K562 (cell line): ENCODE data around the gene GTF3C1. TPM values are rescaled to one million over a fixed set of nuclear protein-coding genes. Genes with fewer than 3 reads are reported as not detected.

Experiments
- ATAC-seq: fragments of 200-7000 bp; cut with Tn5 transposase; 3 replicates; pipeline ENCODE4 v1.9.1; 2020; ENCODE audit warnings: moderate library complexity
- BruUV-seq: library from RNA; stranded (reverse); fragments of 400-500 nt; replicated peaks from 2 replicates; lab custom pipeline; 2021; lab: Mats Ljungman, UMichigan
- CTCF ChIA-PET: fragments of 300-600 bp; formaldehyde crosslinking; extraction: SDS; loops from one replicate; lab custom pipeline; 2021; ENCODE audit warnings: low intra/inter-chr PET ratio; lab: Yijun Ruan, JAX
- POLR2A ChIA-PET: fragments of 300-600, 350-650 bp; sonication (Branson Sonifier 250); formaldehyde crosslinking; extraction: SDS; loops from one replicate; lab custom pipeline; 2021; ENCODE audit warnings: antibody characterized with exemption, inconsistent platforms; lab: Yijun Ruan, JAX
- DNase-seq, 4 experiments: peaks; one replicate each; pipeline versions ENCODE4 v3.0.0 to v3.0.0-alpha.2; 2011 to 2018; ENCODE audit warnings: low spot score in 3 of 4, mixed read lengths in 3 of 4; ENCODE audit errors: extremely low read depth in 1 of 4
- FAIRE-seq: peaks from 2 replicates; lab custom pipeline; 2011; peaks lifted over from hg19 to GRCh38; lab: Jason Lieb, UNC
- H2AFZ ChIP-seq: 2 replicates; pipeline ENCODE4 v1.6.0; 2011; ENCODE audit warnings: low read depth, low read length, control low read depth, inconsistent platforms
- H3K27ac ChIP-seq: fragments of 200-600 bp; 3 replicates; pipeline ENCODE4 v1.8.0; 2011; ENCODE audit warnings: low read depth, mild to moderate bottlenecking, control low read depth, inconsistent platforms, low read length, moderate library complexity, mixed read lengths; ENCODE audit errors: extremely low read depth
- H3K27me3 ChIP-seq, 2 experiments: fragments of 300-600 bp in 1 of 2; 2 replicates in 1 of 2; 3 replicates in 1 of 2; pipeline versions ENCODE4 v1.6.0 to v1.8.0; 2011; ENCODE audit warnings: inconsistent platforms in 2 of 2, low read length in 2 of 2, mild to moderate bottlenecking in 1 of 2, mixed read lengths in 1 of 2, moderate library complexity in 1 of 2; ENCODE audit not compliant: control insufficient read depth in 2 of 2, insufficient read depth in 2 of 2
- H3K36me3 ChIP-seq: fragments of 300-600 bp; 3 replicates; pipeline ENCODE4 v1.8.0; 2011; ENCODE audit warnings: mild to moderate bottlenecking, low read length, inconsistent platforms; ENCODE audit not compliant: control insufficient read depth, insufficient read depth
- H3K4me1 ChIP-seq, 2 experiments: fragments of 200-600 bp in 1 of 2; replicated peaks in 1 of 2; 2 replicates in 1 of 2; 3 replicates in 1 of 2; pipeline versions ENCODE4 v1.5.1 to v1.8.0; 2011; ENCODE audit warnings: inconsistent platforms in 2 of 2, low read length in 2 of 2, mild to moderate bottlenecking in 1 of 2, mixed read lengths in 1 of 2, moderate library complexity in 1 of 2; ENCODE audit not compliant: control insufficient read depth in 2 of 2, insufficient read depth in 2 of 2
- H3K4me2 ChIP-seq: 2 replicates; pipeline ENCODE4 v1.6.1; 2011; ENCODE audit warnings: low read length, control low read depth, inconsistent platforms, mixed read lengths; ENCODE audit not compliant: insufficient read depth
- H3K4me3 ChIP-seq: fragments of 200-600 bp; sonication (generic), shearing (Covaris generic); 2 replicates; pipeline ENCODE4 v1.5.1; 2016; ENCODE audit warnings: control low read depth, inconsistent platforms
- H3K79me2 ChIP-seq: fragments of 200-600 bp; 3 replicates; pipeline ENCODE4 v1.8.0; 2011; ENCODE audit warnings: low read length, inconsistent platforms; ENCODE audit not compliant: control insufficient read depth, insufficient read depth
- H3K9ac ChIP-seq, 2 experiments: 2 replicates each; pipeline versions ENCODE4 v1.6.0 to v1.6.1; 2011; ENCODE audit warnings: low read depth in 2 of 2, low read length in 2 of 2, control low read depth in 1 of 2, inconsistent platforms in 1 of 2, mild to moderate bottlenecking in 1 of 2, mixed read lengths in 1 of 2; ENCODE audit not compliant: insufficient read depth in 1 of 2
- H3K9me1 ChIP-seq: one replicate; pipeline ENCODE4 v1.6.0; 2011; ENCODE audit warnings: inconsistent platforms, mild to moderate bottlenecking, low read length, moderate library complexity; ENCODE audit not compliant: control insufficient read depth, insufficient read depth
- H3K9me3 ChIP-seq: replicated peaks from 2 replicates; pipeline ENCODE4 v1.5.1; 2011; ENCODE audit warnings: low read depth, low read length, inconsistent platforms; ENCODE audit not compliant: control insufficient read depth, insufficient read depth
- H4K20me1 ChIP-seq: replicated peaks from 2 replicates; pipeline ENCODE4 v1.6.1; 2011; ENCODE audit warnings: low read length, inconsistent platforms, mixed read lengths; ENCODE audit not compliant: control insufficient read depth, insufficient read depth
- CBX3 ChIP-seq, 2 experiments: IDR thresholded peaks; 1 replicate in 1 of 2; 2 replicates in 1 of 2; pipeline ENCODE4 v1.6.1; 2012; ENCODE audit warnings: inconsistent platforms in 2 of 2, low read length in 2 of 2, borderline replicate concordance in 1 of 2, control low read depth in 1 of 2
- CCAR2 ChIP-seq: fragments of 200-400 bp; formaldehyde crosslinking; IDR thresholded peaks from 2 replicates; pipeline ENCODE4 v1.6.1; 2017; ENCODE audit warnings: mild to moderate bottlenecking, low read depth, low read length
- NUFIP1 ChIP-seq: fragments of 450-650 bp; IDR thresholded peaks from 2 replicates; pipeline ENCODE4 v1.6.1; 2018; ENCODE audit not compliant: partially characterized antibody
- PHB ChIP-seq: fragments of 250-450 bp; sonication (Bioruptor Pico); IDR thresholded peaks from 2 replicates; pipeline ENCODE4 v1.5.0; 2021
- ZNF165 ChIP-seq: fragments of 250-450 bp; sonication (Bioruptor Pico); IDR thresholded peaks from 2 replicates; pipeline ENCODE4 v1.4.0; 2020; ENCODE audit warnings: borderline replicate concordance
- ZNF408 ChIP-seq: fragments of 250-450 bp; sonication (Bioruptor Pico); IDR thresholded peaks from 2 replicates; pipeline ENCODE4 v1.4.0; 2020; ENCODE audit warnings: low read depth, mild to moderate bottlenecking, moderate library complexity
- WGBS: fragments of 100-300 bp; shearing (Covaris generic); methylation state at CpG from one replicate; pipeline ENCODE4 v1.1.6; 2016; ENCODE audit warnings: low coverage, mixed read lengths; ENCODE audit not compliant: insufficient coverage; ENCODE audit errors: missing lambda C conversion rate; 5-methylcytosine and 5-hydroxymethylcytosine counted together
- in situ Hi-C: fragments of 300-500 bp; cut with MboI; formaldehyde crosslinking; loops from 4 replicates; pipeline ENCODE4 v1.15.0; 2018; ENCODE audit warnings: inconsistent platforms, mixed read lengths
- intact Hi-C: fragments of 100-400 bp; cut with micrococcal nuclease; formaldehyde crosslinking; loops from 2 replicates; pipeline ENCODE4 v1.14.2; 2022
- polyA plus RNA-seq, 8 experiments: library from polyadenylated mRNA; depleted of rRNA in 4 of 8; stranded (reverse) in 5 of 8; unstranded in 3 of 8; fragments of >200 nt; fragmentation: Nextera tagmentation in 2 of 8; fragmentation: Illumina TruSeq in 1 of 8; extraction: Ambion mirVana in 2 of 8; extraction: Trizol in 1 of 8; gene quantifications; 2 replicates each; pipeline versions ENCODE4 v1.2.1 to v1.2.3, GENCODE V29; 2011 to 2014; ENCODE audit warnings: inconsistent platforms in 1 of 8, missing spikeins in 1 of 8
- total RNA-seq, 7 experiments: library from RNA; depleted of rRNA in 6 of 7; stranded (reverse); fragments of >200 nt in 6 of 7; fragmentation: Illumina TruSeq in 2 of 7; extraction: Trizol in 2 of 7; gene quantifications; 2 replicates each; pipeline versions ENCODE4 v1.2.1 to v1.2.3, GENCODE V29; 2011 to 2021; ENCODE audit warnings: low replicate concordance in 1 of 7
- TF ChIP-seq, protein P1 (sequence below): sonication (generic); formaldehyde crosslinking; IDR thresholded peaks from 2 replicates; pipeline ENCODE4 v1.9.0; 2022; ENCODE audit warnings: mild to moderate bottlenecking, missing genetic modification reagents
- TF ChIP-seq, protein P2 (sequence below): fragments of 250-450 bp; sonication (Bioruptor Pico); IDR thresholded peaks from 2 replicates; pipeline ENCODE4 v1.5.0; 2021; ENCODE audit warnings: mild to moderate bottlenecking, borderline replicate concordance
- TF ChIP-seq, protein P3 (sequence below): fragments of 450-650 bp; formaldehyde crosslinking; IDR thresholded peaks from 2 replicates; pipeline ENCODE4 v1.4.0; 2020; ENCODE audit warnings: mild to moderate bottlenecking
- TF ChIP-seq, protein P4 (sequence below), 2 experiments: fragments of 450-650 bp; IDR thresholded peaks; 2 replicates each; pipeline ENCODE4 v1.6.1; 2016; ENCODE audit warnings: mild to moderate bottlenecking in 2 of 2, borderline replicate concordance in 1 of 2, low read depth in 1 of 2, moderate library complexity in 1 of 2

GTF3C1 gene
- total and polyA plus RNA-seq, 9 of the 15 experiments (the other 6 are each of a cell fraction or from before 2014, with no cell fraction given), result 0.72 to 63.6 (median 30.9) TPM

DNA sequence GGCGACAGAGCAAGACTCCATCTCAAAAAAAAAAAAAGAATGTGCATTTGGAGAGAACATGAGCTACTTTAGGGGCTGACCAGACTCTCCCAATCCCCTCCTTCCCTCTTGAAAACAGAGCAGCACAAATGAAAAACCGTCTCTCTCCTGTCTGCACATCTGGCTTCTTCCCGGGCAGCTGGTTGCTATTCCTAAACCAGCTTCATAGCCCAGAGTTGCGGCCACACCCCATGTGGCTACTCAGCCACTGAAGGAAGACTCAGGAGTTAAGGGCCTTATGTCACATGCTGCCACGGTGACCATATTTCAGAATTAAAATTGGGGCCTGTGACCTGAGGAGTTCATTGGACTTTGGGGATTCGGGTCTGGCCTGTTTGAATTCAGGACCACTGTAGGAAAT is 48.5 kb upstream of the GTF3C1 start:
- FAIRE-seq (no peak), ATAC-seq (no peak), DNase-seq (no peak)
- Histone ChIP-seq H3K9ac (no peak overlapping the region), H3K4me3 (no peak overlapping the region), H3K9me1 (no peaks in the 10 kb centered on the region), H3K27me3 (no peaks in the 10 kb centered on the region), H3K4me1 (peaks cover 0 to 7% of the 10 kb centered on the region in 2 experiments; a peak in 3 of 5 replicates), H3K79me2 (no peaks in the 10 kb centered on the region), H3K27ac (no peak overlapping the region), H4K20me1 (no peaks in the 10 kb centered on the region), H3K4me2 (no peak overlapping the region), H3K36me3 (no peaks in the 10 kb centered on the region), H2AFZ (no peak overlapping the region), H3K9me3 (no peaks in the 10 kb centered on the region)
- POLR2A ChIA-PET, result interaction anchor here (0.8 kb wide), 1 partner anchor 34 kb away, joined by 3 read pairs; no protein-coding TSS in a partner anchor
- CTCF ChIA-PET, result no interaction called here
- in situ Hi-C loops (no loop called here), intact Hi-C loops (no loop called here)
- BruUV-seq, result no TSS peak
- WGBS, result 65% methylated on average over 5 of the region's 6 CpGs
- TF ChIP-seq CBX3 (IDR thresholded peaks at IDR 0.05; ENCODE audit: borderline replicate concordance in 1 of 2, low read length in 2 of 2) (no peak), PHB (CRISPR knock-in tag) (no peak), ZNF408 (CRISPR knock-in tag) (no peak), CCAR2 (no peak), ZNF165 (CRISPR knock-in tag) (no peak), NUFIP1 (no peak)
- TF ChIP-seq, protein P1, sequence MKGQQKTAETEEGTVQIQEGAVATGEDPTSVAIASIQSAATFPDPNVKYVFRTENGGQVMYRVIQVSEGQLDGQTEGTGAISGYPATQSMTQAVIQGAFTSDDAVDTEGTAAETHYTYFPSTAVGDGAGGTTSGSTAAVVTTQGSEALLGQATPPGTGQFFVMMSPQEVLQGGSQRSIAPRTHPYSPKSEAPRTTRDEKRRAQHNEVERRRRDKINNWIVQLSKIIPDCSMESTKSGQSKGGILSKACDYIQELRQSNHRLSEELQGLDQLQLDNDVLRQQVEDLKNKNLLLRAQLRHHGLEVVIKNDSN, result no peak
- TF ChIP-seq, protein P2, sequence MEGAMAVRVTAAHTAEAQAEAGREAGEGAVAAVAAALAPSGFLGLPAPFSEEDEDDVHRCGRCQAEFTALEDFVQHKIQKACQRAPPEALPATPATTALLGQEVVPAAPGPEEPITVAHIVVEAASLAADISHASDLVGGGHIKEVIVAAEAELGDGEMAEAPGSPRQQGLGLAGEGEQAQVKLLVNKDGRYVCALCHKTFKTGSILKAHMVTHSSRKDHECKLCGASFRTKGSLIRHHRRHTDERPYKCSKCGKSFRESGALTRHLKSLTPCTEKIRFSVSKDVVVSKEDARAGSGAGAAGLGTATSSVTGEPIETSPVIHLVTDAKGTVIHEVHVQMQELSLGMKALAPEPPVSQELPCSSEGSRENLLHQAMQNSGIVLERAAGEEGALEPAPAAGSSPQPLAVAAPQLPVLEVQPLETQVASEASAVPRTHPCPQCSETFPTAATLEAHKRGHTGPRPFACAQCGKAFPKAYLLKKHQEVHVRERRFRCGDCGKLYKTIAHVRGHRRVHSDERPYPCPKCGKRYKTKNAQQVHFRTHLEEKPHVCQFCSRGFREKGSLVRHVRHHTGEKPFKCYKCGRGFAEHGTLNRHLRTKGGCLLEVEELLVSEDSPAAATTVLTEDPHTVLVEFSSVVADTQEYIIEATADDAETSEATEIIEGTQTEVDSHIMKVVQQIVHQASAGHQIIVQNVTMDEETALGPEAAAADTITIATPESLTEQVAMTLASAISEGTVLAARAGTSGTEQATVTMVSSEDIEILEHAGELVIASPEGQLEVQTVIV (CRISPR knock-in tag), result no peak
- TF ChIP-seq, protein P3, sequence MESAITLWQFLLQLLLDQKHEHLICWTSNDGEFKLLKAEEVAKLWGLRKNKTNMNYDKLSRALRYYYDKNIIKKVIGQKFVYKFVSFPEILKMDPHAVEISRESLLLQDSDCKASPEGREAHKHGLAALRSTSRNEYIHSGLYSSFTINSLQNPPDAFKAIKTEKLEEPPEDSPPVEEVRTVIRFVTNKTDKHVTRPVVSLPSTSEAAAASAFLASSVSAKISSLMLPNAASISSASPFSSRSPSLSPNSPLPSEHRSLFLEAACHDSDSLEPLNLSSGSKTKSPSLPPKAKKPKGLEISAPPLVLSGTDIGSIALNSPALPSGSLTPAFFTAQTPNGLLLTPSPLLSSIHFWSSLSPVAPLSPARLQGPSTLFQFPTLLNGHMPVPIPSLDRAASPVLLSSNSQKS (CRISPR knock-in tag), result no peak
- TF ChIP-seq, protein P4, sequence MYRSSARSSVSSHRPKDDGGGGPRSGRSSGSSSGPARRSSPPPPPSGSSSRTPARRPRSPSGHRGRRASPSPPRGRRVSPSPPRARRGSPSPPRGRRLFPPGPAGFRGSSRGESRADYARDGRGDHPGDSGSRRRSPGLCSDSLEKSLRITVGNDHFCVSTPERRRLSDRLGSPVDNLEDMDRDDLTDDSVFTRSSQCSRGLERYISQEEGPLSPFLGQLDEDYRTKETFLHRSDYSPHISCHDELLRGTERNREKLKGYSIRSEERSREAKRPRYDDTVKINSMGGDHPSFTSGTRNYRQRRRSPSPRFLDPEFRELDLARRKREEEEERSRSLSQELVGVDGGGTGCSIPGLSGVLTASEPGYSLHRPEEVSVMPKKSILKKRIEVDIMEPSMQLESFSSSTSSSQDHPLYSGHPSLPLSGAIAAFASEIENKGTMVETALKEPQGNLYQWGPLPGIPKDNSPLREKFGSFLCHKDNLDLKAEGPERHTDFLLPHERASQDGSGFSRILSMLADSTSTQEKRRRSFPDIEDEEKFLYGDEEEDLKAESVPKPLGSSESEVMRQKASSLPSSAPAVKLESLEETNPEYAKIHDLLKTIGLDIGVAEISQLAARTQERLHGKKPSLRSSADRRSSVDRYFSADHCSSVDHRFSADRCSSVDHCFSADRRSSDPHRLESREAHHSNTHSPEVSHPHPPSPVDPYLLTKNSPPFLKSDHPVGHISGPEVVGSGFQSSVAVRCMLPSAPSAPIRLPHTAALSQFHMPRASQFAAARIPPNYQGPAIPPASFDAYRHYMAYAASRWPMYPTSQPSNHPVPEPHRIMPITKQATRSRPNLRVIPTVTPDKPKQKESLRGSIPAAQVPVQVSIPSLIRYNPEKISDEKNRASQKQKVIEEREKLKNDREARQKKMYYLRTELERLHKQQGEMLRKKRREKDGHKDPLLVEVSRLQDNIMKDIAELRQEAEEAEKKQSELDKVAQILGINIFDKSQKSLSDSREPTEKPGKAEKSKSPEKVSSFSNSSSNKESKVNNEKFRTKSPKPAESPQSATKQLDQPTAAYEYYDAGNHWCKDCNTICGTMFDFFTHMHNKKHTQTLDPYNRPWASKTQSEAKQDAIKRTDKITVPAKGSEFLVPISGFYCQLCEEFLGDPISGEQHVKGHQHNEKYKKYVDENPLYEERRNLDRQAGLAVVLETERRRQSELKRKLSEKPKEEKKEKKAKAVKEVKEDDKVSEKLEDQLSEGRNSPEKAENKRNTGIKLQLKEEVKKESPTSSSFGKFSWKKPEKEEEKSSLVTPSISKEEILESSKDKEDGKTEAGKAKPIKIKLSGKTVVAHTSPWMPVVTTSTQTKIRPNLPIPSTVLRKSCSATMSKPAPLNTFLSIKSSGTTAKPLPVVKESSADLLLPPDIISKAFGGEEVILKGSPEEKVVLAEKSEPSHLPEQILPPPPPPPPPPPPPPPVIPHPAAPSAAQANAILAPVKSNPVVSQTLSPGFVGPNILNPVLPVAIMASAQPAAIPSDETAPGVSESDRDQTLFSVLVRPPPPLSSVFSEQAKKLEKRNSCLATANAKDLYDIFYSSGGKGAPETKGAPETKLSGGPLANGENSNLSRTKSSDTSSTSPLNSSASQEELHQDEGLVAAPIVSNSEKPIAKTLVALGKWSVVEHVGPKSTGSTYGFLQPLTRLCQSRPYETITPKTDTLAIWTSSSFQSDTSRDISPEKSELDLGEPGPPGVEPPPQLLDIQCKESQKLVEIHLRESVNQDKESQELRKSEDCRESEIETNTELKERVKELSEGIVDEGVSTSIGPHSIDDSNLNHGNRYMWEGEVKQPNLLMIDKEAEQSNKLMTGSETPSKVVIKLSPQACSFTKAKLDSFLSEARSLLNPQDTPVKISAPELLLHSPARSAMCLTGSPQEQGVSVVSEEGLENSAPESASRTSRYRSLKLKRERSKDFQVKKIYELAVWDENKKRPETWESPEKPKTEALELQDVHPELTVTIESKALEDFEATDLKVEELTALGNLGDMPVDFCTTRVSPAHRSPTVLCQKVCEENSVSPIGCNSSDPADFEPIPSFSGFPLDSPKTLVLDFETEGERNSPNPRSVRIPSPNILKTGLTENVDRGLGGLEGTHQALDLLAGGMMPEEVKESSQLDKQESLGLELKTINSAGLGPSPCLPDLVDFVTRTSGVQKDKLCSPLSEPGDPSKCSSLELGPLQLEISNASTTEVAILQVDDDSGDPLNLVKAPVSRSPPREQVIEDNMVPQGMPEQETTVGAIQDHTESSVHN (IDR thresholded peaks at IDR 0.05; ENCODE audit: borderline replicate concordance in 1 of 2, low read depth in 1 of 2), result no peak
